Neural cell (in vitro differentiated cells): ENCODE measurements around the gene MTMR12. TPM values are rescaled to one million over a fixed set of nuclear protein-coding genes. Genes with fewer than 3 reads are reported as not detected.

Experiments used
- H2AFZ ChIP-seq: fragments of 200-600, 300-800 bp; sonication (generic), shearing (Covaris generic); 2 replicates; pipeline ENCODE4 v1.6.0; 2014; ENCODE audit warnings: low read depth, mild to moderate bottlenecking, antibody characterized with exemption, low read length, moderate library complexity
- H3F3A ChIP-seq: fragments of 200-600 bp; shearing (Covaris generic); 2 replicates; pipeline ENCODE4 v1.6.1; 2016; ENCODE audit warnings: mild to moderate bottlenecking, moderate library complexity, mixed read lengths, antibody characterized with exemption, low read length; ENCODE audit not compliant: insufficient read depth, poor library complexity, severe bottlenecking
- H3K27ac ChIP-seq: fragments of 200-600, 300-800 bp; sonication (generic), shearing (Covaris generic); 2 replicates; pipeline ENCODE4 v1.5.1; 2014; ENCODE audit warnings: mild to moderate bottlenecking, low read length, moderate library complexity
- H3K27me3 ChIP-seq: fragments of 300-800, 200-600 bp; sonication (generic), shearing (Covaris generic); 2 replicates; pipeline ENCODE4 v1.6.0; 2014; ENCODE audit warnings: mild to moderate bottlenecking, low read depth, low read length, moderate library complexity; ENCODE audit not compliant: insufficient read depth
- H3K36me3 ChIP-seq: fragments of 300-800, 200-600 bp; sonication (generic), shearing (Covaris generic); 2 replicates; pipeline ENCODE4 v1.5.1; 2014; ENCODE audit warnings: mild to moderate bottlenecking, antibody characterized with exemption, low read length, moderate library complexity; ENCODE audit not compliant: insufficient read depth
- H3K4me2 ChIP-seq: fragments of 300-800, 200-600 bp; sonication (generic), shearing (Covaris generic); 2 replicates; pipeline ENCODE4 v1.6.0; 2014; ENCODE audit warnings: mild to moderate bottlenecking, low read length
- H3K4me3 ChIP-seq: fragments of 300-800, 200-600 bp; sonication (generic), shearing (Covaris generic); 2 replicates; pipeline ENCODE4 v1.5.1; 2014; ENCODE audit warnings: mild to moderate bottlenecking, low read length, moderate library complexity
- H3K79me2 ChIP-seq: fragments of 200-600 bp; shearing (Covaris generic); replicated peaks from 2 replicates; pipeline ENCODE4 v1.6.0; 2014; ENCODE audit warnings: mild to moderate bottlenecking, low read length, moderate library complexity; ENCODE audit not compliant: insufficient read depth
- H3K9ac ChIP-seq: fragments of 300-800, 200-600 bp; sonication (generic), shearing (Covaris generic); 2 replicates; pipeline ENCODE4 v1.6.1; 2016; ENCODE audit warnings: mild to moderate bottlenecking, low read length, mixed read lengths
- H3K9me2 ChIP-seq: fragments of 200-600 bp; shearing (Covaris generic); 2 replicates; pipeline ENCODE4 v1.6.1; 2016; ENCODE audit warnings: mild to moderate bottlenecking, low read length, mixed read lengths; ENCODE audit not compliant: insufficient read depth
- H3K9me3 ChIP-seq: fragments of 200-600, 300-800 bp; sonication (generic), shearing (Covaris generic); 2 replicates; pipeline ENCODE4 v1.6.1; 2016; ENCODE audit warnings: mild to moderate bottlenecking, mixed run types, low read length, moderate library complexity, mixed read lengths
- H4K20me1 ChIP-seq: fragments of 200-600 bp; shearing (Covaris generic); 2 replicates; pipeline ENCODE4 v1.6.1; 2016; ENCODE audit warnings: mild to moderate bottlenecking, mixed run types; ENCODE audit not compliant: insufficient read depth
- CTCF ChIP-seq: fragments of 450-650 bp; IDR thresholded peaks from 2 replicates; pipeline ENCODE4 v1.5.1; 2014; ENCODE audit warnings: antibody characterized with exemption, mild to moderate bottlenecking, moderate library complexity; ENCODE audit not compliant: poor library complexity, severe bottlenecking
- EP300 ChIP-seq: fragments of 450-650 bp; conservative IDR thresholded peaks from 2 replicates; pipeline ENCODE4 v1.6.1; 2014; ENCODE audit warnings: antibody characterized with exemption, mild to moderate bottlenecking, moderate library complexity; ENCODE audit not compliant: poor library complexity, severe bottlenecking
- EZH2 ChIP-seq: fragments of 200-600, 300-800 bp; shearing (Covaris generic), sonication (generic); IDR thresholded peaks from 2 replicates; pipeline ENCODE4 v1.6.1; 2014; ENCODE audit warnings: antibody characterized with exemption, low read length, borderline replicate concordance, mild to moderate bottlenecking; ENCODE audit not compliant: insufficient read depth, poor library complexity, severe bottlenecking
- MXI1 ChIP-seq: fragments of 450-650 bp; conservative IDR thresholded peaks from 2 replicates; pipeline ENCODE4 v1.6.1; 2014; ENCODE audit warnings: antibody characterized with exemption, mild to moderate bottlenecking; ENCODE audit not compliant: poor library complexity, severe bottlenecking
- POLR2AphosphoS5 ChIP-seq: IDR thresholded peaks from 2 replicates; pipeline ENCODE4 v1.6.1; 2012
- RAD21 ChIP-seq: fragments of 450-650 bp; conservative IDR thresholded peaks from 2 replicates; pipeline ENCODE4 v1.6.1; 2014; ENCODE audit warnings: antibody characterized with exemption, mild to moderate bottlenecking, moderate library complexity
- REST ChIP-seq: IDR thresholded peaks from 2 replicates; pipeline ENCODE4 v1.6.1; 2012; ENCODE audit warnings: borderline replicate concordance
- SMC3 ChIP-seq: fragments of 450-650 bp; conservative IDR thresholded peaks from 2 replicates; pipeline ENCODE4 v1.6.1; 2014; ENCODE audit warnings: antibody characterized with exemption, mild to moderate bottlenecking, moderate library complexity; ENCODE audit not compliant: poor library complexity
- TAF1 ChIP-seq: IDR thresholded peaks from 2 replicates; pipeline ENCODE4 v1.6.1; 2012; ENCODE audit warnings: low read depth
- polyA plus RNA-seq: library from polyadenylated mRNA; depleted of rRNA; stranded (reverse); fragments of >200 nt; gene quantifications from 2 replicates; pipeline ENCODE4 v1.2.3, GENCODE V29; 2014

Gene MTMR12
- polyA plus RNA-seq, 1 donor from 2014 or later = 13.5 TPM

GRCh38 chr5:32331935-32332274 lies 19.2 kb upstream of the MTMR12 start:
- H2AFZ ChIP-seq = no peak overlapping the region
- no peak overlapping the region for H3K4me2 ChIP-seq
- H3F3A ChIP-seq = no peaks in the 10 kb centered on the region
- no peak overlapping the region for H3K9ac ChIP-seq
- no peak overlapping the region for H3K27ac ChIP-seq
- no peak overlapping the region for H3K4me3 ChIP-seq
- no peaks in the 10 kb centered on the region for H3K36me3 ChIP-seq
- H3K9me2 ChIP-seq = no peaks in the 10 kb centered on the region
- H3K27me3 ChIP-seq = no peaks in the 10 kb centered on the region
- no peaks in the 10 kb centered on the region for H3K79me2 ChIP-seq
- no peaks in the 10 kb centered on the region for H4K20me1 ChIP-seq
- H3K9me3 ChIP-seq = no peaks in the 10 kb centered on the region
- TF ChIP-seq RAD21 = no peak
- no peak for TF ChIP-seq REST
- no peak for TF ChIP-seq EZH2
- no peak for TF ChIP-seq POLR2AphosphoS5
- TF ChIP-seq CTCF = no peak
- TF ChIP-seq TAF1 = no peak
- no peak for TF ChIP-seq EP300
- no peak for TF ChIP-seq SMC3
- no peak for TF ChIP-seq MXI1

- Histone ChIP-seq H3K36me3 (no peaks in the 10 kb centered on the region), H3K4me3 (no peak overlapping the region), H3K9me2 (no peaks in the 10 kb centered on the region), H4K20me1 (no peaks in the 10 kb centered on the region), H3K4me2 (no peak overlapping the region), H3K27ac (no peak overlapping the region), H3K79me2 (no peaks in the 10 kb centered on the region), H3F3A (no peaks in the 10 kb centered on the region), H3K27me3 (no peaks in the 10 kb centered on the region), H3K9ac (no peak overlapping the region), H3K9me3 (no peaks in the 10 kb centered on the region), H2AFZ (no peak overlapping the region)
- TF ChIP-seq SMC3 (no peak), MXI1 (no peak), RAD21 (no peak), CTCF (no peak), EZH2 (no peak), POLR2AphosphoS5 (no peak), EP300 (no peak), TAF1 (no peak), REST (no peak)
Observed at GRCh38 chr5:32331217-32331934, 18.6 kb upstream of the MTMR12 start.
